ENCODE results near the gene TVP23C. TPM values are rescaled to one million over a fixed set of nuclear protein-coding genes. Genes with fewer than 3 reads are reported as not detected.

The TVP23C gene
- total RNA-seq, 1 experiment from 2014 or later, result 15.3 TPM

DNA sequence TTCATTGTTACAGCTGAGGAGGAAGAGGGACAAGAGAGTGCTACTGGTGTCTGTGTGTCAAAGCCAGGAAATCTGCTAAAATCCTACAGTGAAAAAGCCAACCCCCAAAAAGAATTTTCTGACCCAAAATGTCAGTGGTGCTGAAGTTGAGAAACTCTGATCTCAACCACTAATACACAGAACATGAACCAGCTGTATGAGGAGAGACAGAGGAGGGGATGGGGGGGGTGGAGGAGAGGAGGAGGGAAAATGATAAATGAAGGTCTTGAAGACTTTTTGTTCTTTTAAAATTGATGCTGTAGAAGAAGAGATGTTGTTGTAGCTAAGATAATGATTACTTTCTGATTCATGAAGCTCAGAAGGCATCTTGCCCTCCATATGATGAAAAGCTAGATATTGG lies 68.5 kb downstream of the TVP23C start:
- Mint-ChIP-seq H3K4me1 (ENCODE audit: low read depth, unreplicated experiment) (no peaks in the 10 kb centered on the region), H3K27ac (ENCODE audit: unreplicated experiment) (no peak overlapping the region), H3K27me3 (ENCODE audit: insufficient read depth, unreplicated experiment) (no peaks in the 10 kb centered on the region), H3K4me3 (ENCODE audit: unreplicated experiment) (no peak overlapping the region), H3K9me3 (ENCODE audit: unreplicated experiment) (no peaks in the 10 kb centered on the region), H3K36me3 (ENCODE audit: insufficient read depth, unreplicated experiment) (no peaks in the 10 kb centered on the region)
- no TSS peak for BruUV-seq (replicated peaks)
- H3K9me3 ChIP-seq, result no peaks in the 10 kb centered on the region
- no peaks in the 10 kb centered on the region for H3K4me1 ChIP-seq
- no peaks in the 10 kb centered on the region for H3K27me3 ChIP-seq (replicated peaks; ENCODE audit: control insufficient read depth, insufficient read depth, low read length)
- H3K36me3 ChIP-seq (ENCODE audit: control insufficient read depth, insufficient read depth, low read length), result no peaks in the 10 kb centered on the region
- no peak for TF ChIP-seq CTCF (IDR thresholded peaks at IDR 0.05; ENCODE audit: insufficient read depth in 1 of 2, low read depth in 1 of 2, low read length in 1 of 2, severe bottlenecking in 1 of 2, unreplicated experiment in 1 of 2)
- ChIA-PET POLR2A (no interaction called here), CTCF (no interaction called here)
- H3K4me3 ChIP-seq (ENCODE audit: low read depth, low read length), result no peak overlapping the region
- no peak for DNase-seq
- intact Hi-C loops (cut with micrococcal nuclease; ENCODE audit: unreplicated experiment), result no loop called here

DNA sequence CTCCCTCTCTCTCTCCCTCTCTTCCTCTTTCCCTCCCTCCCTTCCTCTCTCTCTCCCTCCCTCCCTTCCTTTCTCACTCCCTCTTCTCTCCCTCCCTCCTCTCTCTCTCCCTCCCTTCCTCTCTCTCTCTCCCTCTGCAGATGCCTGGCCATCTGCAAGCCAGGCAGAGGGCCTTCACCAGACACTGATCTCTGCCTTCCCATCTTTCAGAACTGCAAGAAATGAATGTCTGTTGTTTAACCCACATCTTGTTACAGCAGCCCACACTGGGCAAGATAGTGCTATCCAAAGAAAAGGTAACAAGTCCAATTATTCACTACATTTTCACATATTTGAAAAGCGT lies 69.6 kb downstream of the TVP23C start:
- Mint-ChIP-seq H3K9me3 (ENCODE audit: unreplicated experiment) (no peaks in the 10 kb centered on the region), H3K27me3 (ENCODE audit: insufficient read depth, unreplicated experiment) (no peaks in the 10 kb centered on the region), H3K36me3 (ENCODE audit: insufficient read depth, unreplicated experiment) (no peaks in the 10 kb centered on the region), H3K4me1 (ENCODE audit: low read depth, unreplicated experiment) (no peaks in the 10 kb centered on the region), H3K27ac (ENCODE audit: unreplicated experiment) (no peak overlapping the region), H3K4me3 (ENCODE audit: unreplicated experiment) (no peak overlapping the region)
- POLR2A ChIA-PET, result no interaction called here
- intact Hi-C loops (cut with micrococcal nuclease; ENCODE audit: unreplicated experiment), result no loop called here
- H3K36me3 ChIP-seq (ENCODE audit: control insufficient read depth, insufficient read depth, low read length), result no peaks in the 10 kb centered on the region
- H3K4me3 ChIP-seq (ENCODE audit: low read depth, low read length), result no peak overlapping the region
- CTCF ChIA-PET, result no interaction called here
- H3K27me3 ChIP-seq (replicated peaks; ENCODE audit: control insufficient read depth, insufficient read depth, low read length), result no peaks in the 10 kb centered on the region
- no TSS peak for BruUV-seq (replicated peaks)
- H3K9me3 ChIP-seq, result no peaks in the 10 kb centered on the region
- H3K4me1 ChIP-seq, result no peaks in the 10 kb centered on the region
- DNase-seq, result no peak
- no peak for TF ChIP-seq CTCF (IDR thresholded peaks at IDR 0.05; ENCODE audit: insufficient read depth in 1 of 2, low read depth in 1 of 2, low read length in 1 of 2, severe bottlenecking in 1 of 2, unreplicated experiment in 1 of 2)

DNA sequence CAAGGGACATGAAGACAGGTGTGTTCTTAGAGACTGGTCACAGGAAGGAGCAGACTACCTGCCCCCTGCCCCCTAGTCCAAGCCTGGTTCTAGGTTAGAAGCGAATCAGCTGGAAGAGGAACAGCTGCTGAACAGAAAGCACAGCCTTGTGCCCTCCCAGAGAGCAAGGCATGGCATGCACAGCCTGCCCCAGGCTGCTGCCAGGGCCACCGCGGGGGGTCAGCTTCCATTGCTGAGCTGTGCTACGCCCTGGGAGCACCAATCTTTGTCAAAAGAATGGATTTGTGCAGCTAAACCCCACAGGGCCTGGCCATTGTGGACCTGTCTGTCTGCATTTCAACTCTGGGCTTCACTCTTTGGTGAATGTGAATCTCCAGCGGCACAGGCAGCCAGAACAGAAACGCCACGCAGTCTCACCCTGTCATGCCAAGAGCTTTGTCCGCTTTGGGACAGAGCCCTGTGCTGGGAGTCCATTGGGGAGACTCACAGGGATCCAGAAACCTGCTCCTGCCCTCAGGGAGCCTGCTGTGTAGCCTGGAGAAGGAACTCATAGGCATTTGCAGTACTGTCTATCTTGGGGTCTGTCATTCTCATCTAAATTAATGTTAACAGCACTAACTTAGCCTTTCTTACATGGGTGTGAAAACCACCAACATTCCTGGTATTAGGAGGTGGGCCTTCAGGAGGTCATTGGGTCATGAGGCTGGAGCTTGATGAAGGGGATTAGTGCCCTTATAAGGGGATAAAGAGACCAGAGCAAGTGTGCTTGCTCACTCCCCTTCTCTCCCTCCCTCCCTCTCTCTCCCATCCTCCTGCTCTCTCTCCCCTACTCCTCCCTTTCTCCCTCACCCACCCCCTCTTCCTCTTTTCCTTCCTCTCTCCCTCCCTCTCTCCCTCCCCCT lies 70.2 kb downstream of the TVP23C start:
- no peak for TF ChIP-seq CTCF (IDR thresholded peaks at IDR 0.05; ENCODE audit: insufficient read depth in 1 of 2, low read depth in 1 of 2, low read length in 1 of 2, severe bottlenecking in 1 of 2, unreplicated experiment in 1 of 2)
- Histone ChIP-seq H3K4me1 (no peaks in the 10 kb centered on the region), H3K27me3 (replicated peaks; ENCODE audit: control insufficient read depth, insufficient read depth, low read length) (no peaks in the 10 kb centered on the region), H3K4me3 (ENCODE audit: low read depth, low read length) (no peak overlapping the region), H3K36me3 (ENCODE audit: control insufficient read depth, insufficient read depth, low read length) (no peaks in the 10 kb centered on the region), H3K9me3 (no peaks in the 10 kb centered on the region)
- no peak for DNase-seq
- Mint-ChIP-seq H3K4me3 (ENCODE audit: unreplicated experiment) (no peak overlapping the region), H3K27ac (ENCODE audit: unreplicated experiment) (no peak overlapping the region), H3K9me3 (ENCODE audit: unreplicated experiment) (no peaks in the 10 kb centered on the region), H3K36me3 (ENCODE audit: insufficient read depth, unreplicated experiment) (no peaks in the 10 kb centered on the region), H3K27me3 (ENCODE audit: insufficient read depth, unreplicated experiment) (no peaks in the 10 kb centered on the region), H3K4me1 (ENCODE audit: low read depth, unreplicated experiment) (no peaks in the 10 kb centered on the region)
- ChIA-PET POLR2A (no interaction called here), CTCF (no interaction called here)
- no TSS peak for BruUV-seq (replicated peaks)
- intact Hi-C loops (cut with micrococcal nuclease; ENCODE audit: unreplicated experiment), result no loop called here

All from Caco-2 (cell line).